ENCODE results near the gene PLEKHH2. TPM values are rescaled to one million over a fixed set of nuclear protein-coding genes. Genes with fewer than 3 reads are reported as not detected.
A peak's percentile ranks its signal among the peaks of the same experiment; 100 is the strongest.
"Not testable (repeated sequence)": the region's sequence is repeated elsewhere in the genome, so short reads cannot be mapped to it uniquely, and the experiment has no call there.

The PLEKHH2 gene
- total RNA-seq, 2 donors from 2014 or later = 5.6 to 10.4 TPM

- H3K9me3 ChIP-seq = no peaks in the 10 kb centered on the region
- peak in 2 of 7 experiments; percentile 11 to 21 for TF ChIP-seq CTCF (IDR thresholded peaks at IDR 0.05)
- peak; percentile 88 to 98 (median 98) for TF ChIP-seq POLR2A (IDR thresholded peaks at IDR 0.05)
- H3K4me1 ChIP-seq = peaks cover 11% of the 10 kb centered on the region
- H3K36me3 ChIP-seq (replicated peaks in 1 of 2; ENCODE audit: insufficient read depth in 1 of 2, low read depth in 2 of 2) = peaks cover 0 to 2% of the 10 kb centered on the region in 2 donors
- peak; percentile 99 for ATAC-seq
- H3K27ac ChIP-seq = peak within 1 kb of the TSS; percentile 71 to 92 (median 84)
- DNase-seq = peak; percentile 99 to 100 (median 100)
- intact Hi-C loops (cut with DNase I) = no loop called here
- WGBS, 2 donors = 0% methylated on average over 22 to 52 of the region's 52 CpGs
- H3K4me3 ChIP-seq = peak within 1 kb of the TSS; percentile 25 to 77
- H3K27me3 ChIP-seq = no peaks in the 10 kb centered on the region
These were observed 41.3 kb upstream of the PLEKHH2 start, which contains the start of gene THADA for GRCh38 chr2:43595603-43596412. TSS of gene THADA (minus strand) at chr2:43596038. CDS start at chr2:43592392, 3,646 bp downstream.

- intact Hi-C loops (cut with DNase I); DNase-seq; ATAC-seq; H3K36me3 ChIP-seq (replicated peaks in 1 of 2; ENCODE audit: insufficient read depth in 1 of 2, low read depth in 2 of 2); H3K27me3 ChIP-seq; H3K4me3 ChIP-seq; H3K27ac ChIP-seq; H3K9me3 ChIP-seq; H3K4me1 ChIP-seq: not testable (repeated sequence)
- 43 to 44% methylated on average over 1 of the region's 1 CpG for WGBS, 2 donors
These were observed 36.5 kb upstream of the PLEKHH2 start for GRCh38 chr2:43600596-43600995.

- no peaks in the 10 kb centered on the region for H3K9me3 ChIP-seq
- no peak overlapping the region for H3K27ac ChIP-seq
- no peak for DNase-seq
- no peak for TF ChIP-seq POLR2A (IDR thresholded peaks at IDR 0.05)
- TF ChIP-seq CTCF (IDR thresholded peaks at IDR 0.05) = no peak
- H3K36me3 ChIP-seq (replicated peaks in 1 of 2; ENCODE audit: insufficient read depth in 1 of 2, low read depth in 2 of 2) = no peaks in the 10 kb centered on the region
- H3K4me3 ChIP-seq = no peak overlapping the region
- H3K4me1 ChIP-seq = no peaks in the 10 kb centered on the region
- ATAC-seq = no peak
- no peaks in the 10 kb centered on the region for H3K27me3 ChIP-seq
- intact Hi-C loops (cut with DNase I) = no loop called here
- WGBS, 2 donors = 45 to 57% methylated on average over 4 of the region's 4 CpGs
These were observed 32.4 kb upstream of the PLEKHH2 start for GRCh38 chr2:43604674-43605073.

- Histone ChIP-seq H3K36me3 (replicated peaks in 1 of 2; ENCODE audit: insufficient read depth in 1 of 2, low read depth in 2 of 2) (no peaks in the 10 kb centered on the region), H3K27ac (no peak overlapping the region), H3K27me3 (no peaks in the 10 kb centered on the region), H3K9me3 (no peaks in the 10 kb centered on the region), H3K4me3 (no peak overlapping the region), H3K4me1 (no peaks in the 10 kb centered on the region)
- WGBS, 2 donors = 7 to 18% methylated on average over 2 of the region's 2 CpGs
- intact Hi-C loops (cut with DNase I) = no loop called here
- ATAC-seq (no peak), DNase-seq (peak in 3 of 4 donors; percentile 22 to 39 (median 32))
- TF ChIP-seq POLR2A (IDR thresholded peaks at IDR 0.05) (no peak), CTCF (IDR thresholded peaks at IDR 0.05) (peak in 3 of 7 experiments; percentile 22 to 31 (median 23))
These were observed 31.9 kb upstream of the PLEKHH2 start for GRCh38 chr2:43605079-43605655.

- H3K4me1 ChIP-seq = no peaks in the 10 kb centered on the region
These were observed 31.2 kb upstream of the PLEKHH2 start for GRCh38 chr2:43605851-43606250.

More at GRCh38 chr2:43605851-43606250, 31.2 kb upstream of the PLEKHH2 start:
- Histone ChIP-seq H3K27me3 (no peaks in the 10 kb centered on the region), H3K4me3 (no peak overlapping the region), H3K27ac (no peak overlapping the region), H3K9me3 (no peaks in the 10 kb centered on the region), H3K36me3 (replicated peaks in 1 of 2; ENCODE audit: insufficient read depth in 1 of 2, low read depth in 2 of 2) (no peaks in the 10 kb centered on the region)
- no peak for ATAC-seq
- TF ChIP-seq POLR2A (IDR thresholded peaks at IDR 0.05) (no peak), CTCF (IDR thresholded peaks at IDR 0.05) (no peak)
- intact Hi-C loops (cut with DNase I) = no loop called here
- WGBS, 2 donors = 82 to 84% methylated on average over 5 of the region's 5 CpGs
- no peak for DNase-seq

Measured in body of pancreas (tissue), 4 donors.